Fibroblast of mammary gland (primary cell): ENCODE measurements around the gene SPEM1.

Experiments used
- DNase-seq: peaks from one replicate; pipeline ENCODE4 v3.0.0-alpha.2; 2010; ENCODE audit warnings: low read depth
- H3K4me3 ChIP-seq: 2 replicates; pipeline ENCODE4 v1.5.1; 2011; ENCODE audit warnings: low read depth, mild to moderate bottlenecking, low read length, moderate library complexity; ENCODE audit not compliant: control insufficient read depth
- CTCF ChIP-seq: conservative IDR thresholded peaks from 2 replicates; pipeline ENCODE4 v1.5.1; 2011; ENCODE audit warnings: low read depth, low read length, inconsistent platforms; ENCODE audit not compliant: control insufficient read depth, insufficient read depth

Gene SPEM1

GRCh38 chr17:7426896-7427489 is 6.9 kb downstream of the SPEM1 start:
- DNase-seq = no peak
- no peak for TF ChIP-seq CTCF

DNA sequence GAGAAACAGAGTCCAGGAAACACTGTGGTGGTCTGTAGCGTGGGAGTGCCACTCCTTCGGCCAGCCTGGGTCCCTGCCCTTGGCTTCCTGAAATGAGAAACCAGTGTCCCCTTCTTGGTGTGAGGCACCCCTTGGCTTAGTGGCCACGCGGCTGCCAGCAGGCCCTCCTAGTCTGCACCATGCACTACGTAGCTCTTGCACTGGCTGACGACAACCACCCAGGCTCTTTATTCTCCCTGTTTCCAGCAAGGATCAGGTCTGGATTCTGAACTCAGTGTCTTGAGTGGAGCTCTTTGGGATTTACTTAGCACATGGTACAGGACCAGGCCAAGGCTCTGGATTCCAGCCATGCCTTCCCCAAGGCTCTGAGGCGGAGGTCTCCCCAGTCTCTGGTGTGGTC is 7.4 kb downstream of the SPEM1 start:
- no peak for DNase-seq
- H3K4me3 ChIP-seq = no peak overlapping the region
- TF ChIP-seq CTCF = no peak

More at GRCh38 chr17:7426896-7427489, 6.9 kb downstream of the SPEM1 start:
- no peak overlapping the region for H3K4me3 ChIP-seq

- H3K4me3 ChIP-seq = no peak within 1 kb of the TSS
- TF ChIP-seq CTCF = no peak
- DNase-seq = no peak
Observed at GRCh38 chr17:7428557-7428956, 8.4 kb downstream of the SPEM1 start, which contains the start of gene SPEM3. Gene SPEM3 (plus strand): TSS chr17:7428857. CDS start chr17:7428903, 46 bp downstream.

GRCh38 chr17:7429722-7430121 is 9.6 kb downstream of the SPEM1 start:
- DNase-seq = no peak
- no peak overlapping the region for H3K4me3 ChIP-seq
- TF ChIP-seq CTCF = no peak

- no peak for TF ChIP-seq CTCF
- DNase-seq = no peak
- H3K4me3 ChIP-seq = no peak overlapping the region
Observed at GRCh38 chr17:7431231-7431630, 11.1 kb downstream of the SPEM1 start.

GRCh38 chr17:7432296-7432695 is 12.2 kb downstream of the SPEM1 start:
- H3K4me3 ChIP-seq = no peak overlapping the region
- TF ChIP-seq CTCF = no peak
- DNase-seq = no peak
